ENCODE results near the gene GBF1. TPM values are rescaled to one million over a fixed set of nuclear protein-coding genes. Genes with fewer than 3 reads are reported as not detected.

GBF1 gene
- total RNA-seq, 2 donors from 2014 or later, result 42.8 to 44.6 TPM

GRCh38 chr10:102225646-102226541 is 19.4 kb upstream of the GBF1 start, which contains the start of gene ELOVL3:
ELOVL3 (plus strand) TSS chr10:102226299; CDS start chr10:102226549, 250 bp downstream.
- Mint-ChIP-seq H3K27ac (peak within 1 kb of the TSS; percentile 37), H3K36me3 (ENCODE audit: low read depth) (peaks cover 4% of the 10 kb centered on the region), H3K4me1 (peaks cover 25% of the 10 kb centered on the region), H3K27me3 (peaks cover 45% of the 10 kb centered on the region), H3K4me3 (peak within 1 kb of the TSS; percentile 83)
- peak; percentile 67 to 83 (median 75) for DNase-seq
- no peaks in the 10 kb centered on the region for H3K9me3 ChIP-seq (ENCODE audit: control insufficient read depth, low read length, poor library complexity, severe bottlenecking)
- ATAC-seq, result peak; percentile 94

- DNase-seq, result no peak
- Mint-ChIP-seq H3K36me3 (ENCODE audit: low read depth) (peaks cover 4% of the 10 kb centered on the region), H3K27me3 (peaks cover 38% of the 10 kb centered on the region), H3K4me3 (peak overlapping the region; percentile 83), H3K27ac (peak overlapping the region; percentile 37), H3K4me1 (peaks cover 27% of the 10 kb centered on the region)
- no peaks in the 10 kb centered on the region for H3K9me3 ChIP-seq (ENCODE audit: control insufficient read depth, low read length, poor library complexity, severe bottlenecking)
- no peak for ATAC-seq
Measured at GRCh38 chr10:102226542-102226870, 18.8 kb upstream of the GBF1 start.

GRCh38 chr10:102227050-102227449 is 18.3 kb upstream of the GBF1 start:
- no peaks in the 10 kb centered on the region for H3K9me3 ChIP-seq (ENCODE audit: control insufficient read depth, low read length, poor library complexity, severe bottlenecking)

GRCh38 chr10:102229810-102230263 is 15.5 kb upstream of the GBF1 start:
- Mint-ChIP-seq H3K27ac (no peak overlapping the region), H3K36me3 (ENCODE audit: low read depth) (peaks cover 4% of the 10 kb centered on the region), H3K4me1 (peaks cover 33% of the 10 kb centered on the region), H3K4me3 (peak overlapping the region; percentile 88), H3K27me3 (peaks cover 47% of the 10 kb centered on the region)
- peak; percentile 75 to 87 (median 77) for DNase-seq
- H3K9me3 ChIP-seq (ENCODE audit: control insufficient read depth, low read length, poor library complexity, severe bottlenecking), result no peaks in the 10 kb centered on the region
- peak; percentile 68 for ATAC-seq

More at GRCh38 chr10:102227050-102227449, 18.3 kb upstream of the GBF1 start:
- DNase-seq, result no peak
- peaks cover 43% of the 10 kb centered on the region for H3K27me3 Mint-ChIP-seq
- peaks cover 4% of the 10 kb centered on the region for H3K36me3 Mint-ChIP-seq (ENCODE audit: low read depth)
- H3K4me3 Mint-ChIP-seq, result peak overlapping the region; percentile 53
- H3K4me1 Mint-ChIP-seq, result peaks cover 30% of the 10 kb centered on the region
- H3K27ac Mint-ChIP-seq, result no peak overlapping the region
- no peak for ATAC-seq

- Mint-ChIP-seq H3K36me3 (ENCODE audit: low read depth) (peaks cover 4% of the 10 kb centered on the region), H3K27me3 (peaks cover 47% of the 10 kb centered on the region), H3K4me3 (peak overlapping the region; percentile 88), H3K27ac (no peak overlapping the region), H3K4me1 (peaks cover 33% of the 10 kb centered on the region)
- no peaks in the 10 kb centered on the region for H3K9me3 ChIP-seq (ENCODE audit: control insufficient read depth, low read length, poor library complexity, severe bottlenecking)
- ATAC-seq, result peak; percentile 18
- peak in 2 of 3 donors; percentile 19 to 22 for DNase-seq
Measured at GRCh38 chr10:102230264-102230860, 15.0 kb upstream of the GBF1 start.

- peak; percentile 27 for ATAC-seq
- peak; percentile 31 to 47 (median 35) for DNase-seq
- peaks cover 4% of the 10 kb centered on the region for H3K36me3 Mint-ChIP-seq (ENCODE audit: low read depth)
- peak overlapping the region; percentile 88 for H3K4me3 Mint-ChIP-seq
- peaks cover 53% of the 10 kb centered on the region for H3K27me3 Mint-ChIP-seq
- H3K9me3 ChIP-seq (ENCODE audit: control insufficient read depth, low read length, poor library complexity, severe bottlenecking), result no peaks in the 10 kb centered on the region
- H3K27ac Mint-ChIP-seq, result no peak overlapping the region
- H3K4me1 Mint-ChIP-seq, result peaks cover 28% of the 10 kb centered on the region
Measured at GRCh38 chr10:102230861-102231356, 14.4 kb upstream of the GBF1 start.

- H3K36me3 Mint-ChIP-seq (ENCODE audit: low read depth), result peaks cover 4% of the 10 kb centered on the region
- H3K4me1 Mint-ChIP-seq, result peaks cover 21% of the 10 kb centered on the region
- H3K9me3 ChIP-seq (ENCODE audit: control insufficient read depth, low read length, poor library complexity, severe bottlenecking), result no peaks in the 10 kb centered on the region
- DNase-seq, result peak; percentile 59 to 65 (median 63)
- peak overlapping the region; percentile 88 for H3K4me3 Mint-ChIP-seq
- no peak overlapping the region for H3K27ac Mint-ChIP-seq
- peaks cover 60% of the 10 kb centered on the region for H3K27me3 Mint-ChIP-seq
- peak; percentile 70 for ATAC-seq
Measured at GRCh38 chr10:102231357-102232318, 13.7 kb upstream of the GBF1 start.

- Mint-ChIP-seq H3K36me3 (ENCODE audit: low read depth) (no peaks in the 10 kb centered on the region), H3K27me3 (peaks cover 43% of the 10 kb centered on the region), H3K27ac (no peak overlapping the region), H3K4me1 (peaks cover 14% of the 10 kb centered on the region), H3K4me3 (no peak overlapping the region)
- no peak for ATAC-seq
- DNase-seq, result no peak
- no peaks in the 10 kb centered on the region for H3K9me3 ChIP-seq (ENCODE audit: control insufficient read depth, low read length, poor library complexity, severe bottlenecking)
Measured at GRCh38 chr10:102233997-102234396, 11.3 kb upstream of the GBF1 start.

- H3K9me3 ChIP-seq (ENCODE audit: control insufficient read depth, low read length, poor library complexity, severe bottlenecking), result no peaks in the 10 kb centered on the region
- Mint-ChIP-seq H3K4me1 (peaks cover 13% of the 10 kb centered on the region), H3K27me3 (peaks cover 33% of the 10 kb centered on the region), H3K27ac (no peak overlapping the region), H3K4me3 (no peak overlapping the region), H3K36me3 (ENCODE audit: low read depth) (no peaks in the 10 kb centered on the region)
- no peak for DNase-seq
- ATAC-seq, result no peak
Measured at GRCh38 chr10:102234888-102235597, 10.3 kb upstream of the GBF1 start.

GRCh38 chr10:102235598-102235920 is 9.8 kb upstream of the GBF1 start:
- ATAC-seq, result no peak
- H3K4me3 Mint-ChIP-seq, result no peak overlapping the region

GRCh38 chr10:102236006-102236405 is 9.3 kb upstream of the GBF1 start:
- H3K4me1 Mint-ChIP-seq, result peaks cover 14% of the 10 kb centered on the region
- no peak overlapping the region for H3K27ac Mint-ChIP-seq
- H3K4me3 Mint-ChIP-seq, result no peak overlapping the region
- DNase-seq, result no peak
- no peaks in the 10 kb centered on the region for H3K9me3 ChIP-seq (ENCODE audit: control insufficient read depth, low read length, poor library complexity, severe bottlenecking)
- no peak for ATAC-seq
- H3K27me3 Mint-ChIP-seq, result peaks cover 39% of the 10 kb centered on the region
- no peaks in the 10 kb centered on the region for H3K36me3 Mint-ChIP-seq (ENCODE audit: low read depth)

More at GRCh38 chr10:102235598-102235920, 9.8 kb upstream of the GBF1 start:
- Mint-ChIP-seq H3K36me3 (ENCODE audit: low read depth) (no peaks in the 10 kb centered on the region), H3K27ac (no peak overlapping the region), H3K27me3 (peaks cover 38% of the 10 kb centered on the region), H3K4me1 (peaks cover 15% of the 10 kb centered on the region)
- DNase-seq, result no peak
- no peaks in the 10 kb centered on the region for H3K9me3 ChIP-seq (ENCODE audit: control insufficient read depth, low read length, poor library complexity, severe bottlenecking)

- peaks cover 41% of the 10 kb centered on the region for H3K27me3 Mint-ChIP-seq
- H3K4me1 Mint-ChIP-seq, result peaks cover 15% of the 10 kb centered on the region
- no peaks in the 10 kb centered on the region for H3K9me3 ChIP-seq (ENCODE audit: control insufficient read depth, low read length, poor library complexity, severe bottlenecking)
- ATAC-seq (no peak), DNase-seq (no peak)
- H3K27ac Mint-ChIP-seq, result no peak overlapping the region
- H3K4me3 Mint-ChIP-seq, result no peak overlapping the region
- peaks cover 4% of the 10 kb centered on the region for H3K36me3 Mint-ChIP-seq (ENCODE audit: low read depth)
Measured at GRCh38 chr10:102237711-102238252, 7.5 kb upstream of the GBF1 start.

Measured in T-helper 17 cell (primary cell).